Gastrocnemius medialis (tissue), 4 donors: ENCODE data around the gene SLC41A1. TPM values are rescaled to one million over a fixed set of nuclear protein-coding genes. Genes with fewer than 3 reads are reported as not detected.

Source experiments
- ATAC-seq, 2 donors: fragments of 150-250 bp; one replicate each; pipeline ENCODE4 v1.9.1; 2016
- DNase-seq, 2 donors: peaks; one replicate each; pipeline ENCODE4 v3.0.0-alpha.2; 2019
- H3K27ac ChIP-seq, 4 donors: fragments of 200-600 bp; sonication (generic); 1 replicate in 1 of 4; 2 replicates in 3 of 4; pipeline ENCODE4 v1.5.1; 2016 to 2018; ENCODE audit warnings: mild to moderate bottlenecking in 2 of 4, moderate library complexity in 1 of 4
- H3K27me3 ChIP-seq, 3 donors: fragments of 200-600 bp; sonication (generic) in 2 of 3; 1 replicate in 1 of 3; 2 replicates in 2 of 3; pipeline versions ENCODE4 v1.5.1 to v1.6.0; 2016 to 2019; ENCODE audit warnings: mild to moderate bottlenecking in 1 of 3, moderate library complexity in 1 of 3
- H3K36me3 ChIP-seq, 2 donors: fragments of 200-600 bp; sonication (generic) in 1 of 2; one replicate each; pipeline ENCODE4 v1.5.1; 2017 to 2018
- H3K4me1 ChIP-seq, 2 donors: fragments of 200-600 bp; sonication (generic) in 1 of 2; one replicate each; pipeline ENCODE4 v1.5.1; 2016 to 2017; ENCODE audit warnings: mild to moderate bottlenecking in 2 of 2
- H3K4me3 ChIP-seq, 4 donors: fragments of 200-600 bp; sonication (generic) in 3 of 4; 1 replicate in 1 of 4; 2 replicates in 3 of 4; pipeline ENCODE4 v1.5.1; 2016 to 2019; ENCODE audit warnings: mild to moderate bottlenecking in 2 of 4
- H3K9me3 ChIP-seq, 3 donors: fragments of 200-600 bp; sonication (generic) in 2 of 3; 1 replicate in 1 of 3; 2 replicates in 2 of 3; pipeline ENCODE4 v1.5.1; 2016 to 2019
- POLR2A ChIP-seq, 2 donors: fragments of 450-650 bp; IDR thresholded peaks; one replicate each; pipeline ENCODE4 v1.6.1; 2017; ENCODE audit warnings: antibody characterized with exemption in 2 of 2, mild to moderate bottlenecking in 2 of 2, moderate library complexity in 2 of 2
- in situ Hi-C, 4 donors: fragments of 200-750 bp; cut with MboI; loops; one replicate each; pipeline versions ENCODE4 v1.15.0 to v1.8.0; 2017; ENCODE audit warnings: low sequenced_read_pairs in 4 of 4
- intact Hi-C: fragments of 100-400 bp; cut with DNase I; formaldehyde crosslinking; loops from one replicate; pipeline ENCODE4 v1.15.1; 2023; ENCODE audit warnings: low total_unique reads
- total RNA-seq, 4 donors: library from RNA; depleted of rRNA; stranded (reverse); fragments of >200 nt; gene quantifications; one replicate each; pipeline versions ENCODE4 v1.1.0 to v1.2.3, GENCODE V29; 2016
- TF ChIP-seq, protein P1 (sequence below), 5 experiments: fragments of 450-650 bp in 3 of 5; fragments of 200-600 bp in 2 of 5; sonication (generic) in 2 of 5; IDR thresholded peaks in 4 of 5; conservative IDR thresholded peaks in 1 of 5; 1 replicate in 4 of 5; 2 replicates in 1 of 5; pipeline ENCODE4 v1.5.1; 2016 to 2019; ENCODE audit warnings: antibody characterized with exemption in 5 of 5, mild to moderate bottlenecking in 3 of 5, moderate library complexity in 3 of 5

SLC41A1 gene
- total RNA-seq, 4 donors from 2014 or later, result 21.5 to 39.8 (median 36.8) TPM

DNA sequence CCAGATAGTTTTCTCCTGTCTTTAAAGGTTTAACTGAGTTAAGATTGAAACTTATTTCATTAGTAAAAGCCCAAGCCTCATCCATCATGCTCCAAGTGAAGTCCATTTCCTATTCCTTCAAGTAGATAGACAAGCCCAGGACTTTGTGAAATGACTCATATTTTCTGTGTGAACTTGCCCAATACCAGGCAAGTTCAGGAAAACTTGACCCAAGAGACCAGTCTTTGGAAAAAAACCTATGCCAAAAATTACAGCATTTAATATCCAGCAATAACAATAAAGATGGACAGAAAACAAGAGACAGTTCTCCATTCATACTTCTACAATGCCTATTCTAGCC is 37.3 kb downstream of the SLC41A1 start:
- H3K4me3 ChIP-seq, result peak overlapping the region; percentile 81 to 90 (median 85)
- H3K9me3 ChIP-seq, result no peaks in the 10 kb centered on the region
- in situ Hi-C loops, result loop anchor here in 2 of 4 donors (25.0 kb wide), 2 partner anchors 137 to 337 kb away; partner anchors contain the start of gene AVPR1B (in 1 of the 2)
- no peak for DNase-seq
- H3K27ac ChIP-seq, result peak overlapping the region; percentile 65 to 77 (median 73)
- peaks cover 0 to 3% of the 10 kb centered on the region in 2 donors for H3K36me3 ChIP-seq
- H3K4me1 ChIP-seq, result peaks cover 3 to 9% of the 10 kb centered on the region in 2 donors
- intact Hi-C loops, result no loop called here
- no peaks in the 10 kb centered on the region for H3K27me3 ChIP-seq
- TF ChIP-seq, protein P1, sequence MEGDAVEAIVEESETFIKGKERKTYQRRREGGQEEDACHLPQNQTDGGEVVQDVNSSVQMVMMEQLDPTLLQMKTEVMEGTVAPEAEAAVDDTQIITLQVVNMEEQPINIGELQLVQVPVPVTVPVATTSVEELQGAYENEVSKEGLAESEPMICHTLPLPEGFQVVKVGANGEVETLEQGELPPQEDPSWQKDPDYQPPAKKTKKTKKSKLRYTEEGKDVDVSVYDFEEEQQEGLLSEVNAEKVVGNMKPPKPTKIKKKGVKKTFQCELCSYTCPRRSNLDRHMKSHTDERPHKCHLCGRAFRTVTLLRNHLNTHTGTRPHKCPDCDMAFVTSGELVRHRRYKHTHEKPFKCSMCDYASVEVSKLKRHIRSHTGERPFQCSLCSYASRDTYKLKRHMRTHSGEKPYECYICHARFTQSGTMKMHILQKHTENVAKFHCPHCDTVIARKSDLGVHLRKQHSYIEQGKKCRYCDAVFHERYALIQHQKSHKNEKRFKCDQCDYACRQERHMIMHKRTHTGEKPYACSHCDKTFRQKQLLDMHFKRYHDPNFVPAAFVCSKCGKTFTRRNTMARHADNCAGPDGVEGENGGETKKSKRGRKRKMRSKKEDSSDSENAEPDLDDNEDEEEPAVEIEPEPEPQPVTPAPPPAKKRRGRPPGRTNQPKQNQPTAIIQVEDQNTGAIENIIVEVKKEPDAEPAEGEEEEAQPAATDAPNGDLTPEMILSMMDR (IDR thresholded peaks at IDR 0.05 in 4 of 5, conservative IDR thresholded peaks at IDR 0.05 in 1 of 5), result no peak
- TF ChIP-seq POLR2A (IDR thresholded peaks at IDR 0.05), result no peak
- ATAC-seq, result peak; percentile 55 to 57

DNA sequence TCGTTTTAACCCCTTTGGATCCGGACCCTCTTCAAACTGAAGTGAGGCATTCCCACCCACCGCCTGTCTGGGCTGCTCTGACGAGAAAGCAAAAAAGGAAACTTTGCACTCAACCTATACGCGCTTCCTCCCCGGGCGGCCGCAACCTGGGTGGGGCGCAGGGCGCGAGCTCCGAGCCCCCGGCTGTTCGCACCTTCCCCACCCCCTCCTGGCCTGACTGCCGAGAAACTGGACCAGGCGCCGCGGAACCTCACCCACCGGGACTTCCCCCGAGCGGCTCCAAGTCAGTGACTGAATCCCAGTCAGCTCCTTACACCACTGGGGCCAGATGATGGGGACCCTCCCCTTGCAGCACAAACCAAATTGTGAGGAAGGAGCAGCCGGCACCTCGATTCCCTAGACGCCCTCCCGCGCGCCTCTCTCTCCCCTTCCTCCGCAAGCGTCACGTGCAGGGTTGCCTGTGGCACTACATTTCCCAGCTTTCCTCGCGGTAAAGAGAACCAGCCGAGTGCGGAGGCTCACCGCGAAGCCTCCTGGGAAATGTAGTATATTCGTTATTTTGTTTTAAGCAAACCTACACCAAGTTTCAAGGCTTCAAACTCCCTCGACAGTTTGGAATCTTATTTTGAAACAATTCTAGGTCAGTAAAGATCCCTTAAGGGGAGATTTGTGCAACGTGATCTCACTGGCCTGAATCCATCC is 37.8 kb downstream of the SLC41A1 start, which contains the start of gene RAB29:
Gene RAB29, minus strand, starts transcription at position 468 of the 702 bp plus-strand sequence. CDS start 526 bp downstream, outside the sequence.
- ATAC-seq (peak; percentile 98 to 100), DNase-seq (peak; percentile 80 to 84)
- Histone ChIP-seq H3K4me3 (peak within 1 kb of the TSS; percentile 81 to 90 (median 85)), H3K4me1 (peaks cover 3 to 9% of the 10 kb centered on the region in 2 donors), H3K36me3 (peaks cover 0 to 8% of the 10 kb centered on the region in 2 donors), H3K9me3 (no peaks in the 10 kb centered on the region), H3K27ac (peak within 1 kb of the TSS; percentile 65 to 77 (median 73)), H3K27me3 (no peaks in the 10 kb centered on the region)
- in situ Hi-C loops, result loop anchor here in 2 of 4 donors (25.0 kb wide), 2 partner anchors 137 to 337 kb away; partner anchors contain the start of gene AVPR1B (in 1 of the 2)
- TF ChIP-seq POLR2A (IDR thresholded peaks at IDR 0.05), result peak; percentile 56 to 59
- TF ChIP-seq, protein P1 (IDR thresholded peaks at IDR 0.05 in 4 of 5, conservative IDR thresholded peaks at IDR 0.05 in 1 of 5), result no peak
- intact Hi-C loops, result no loop called here

DNA sequence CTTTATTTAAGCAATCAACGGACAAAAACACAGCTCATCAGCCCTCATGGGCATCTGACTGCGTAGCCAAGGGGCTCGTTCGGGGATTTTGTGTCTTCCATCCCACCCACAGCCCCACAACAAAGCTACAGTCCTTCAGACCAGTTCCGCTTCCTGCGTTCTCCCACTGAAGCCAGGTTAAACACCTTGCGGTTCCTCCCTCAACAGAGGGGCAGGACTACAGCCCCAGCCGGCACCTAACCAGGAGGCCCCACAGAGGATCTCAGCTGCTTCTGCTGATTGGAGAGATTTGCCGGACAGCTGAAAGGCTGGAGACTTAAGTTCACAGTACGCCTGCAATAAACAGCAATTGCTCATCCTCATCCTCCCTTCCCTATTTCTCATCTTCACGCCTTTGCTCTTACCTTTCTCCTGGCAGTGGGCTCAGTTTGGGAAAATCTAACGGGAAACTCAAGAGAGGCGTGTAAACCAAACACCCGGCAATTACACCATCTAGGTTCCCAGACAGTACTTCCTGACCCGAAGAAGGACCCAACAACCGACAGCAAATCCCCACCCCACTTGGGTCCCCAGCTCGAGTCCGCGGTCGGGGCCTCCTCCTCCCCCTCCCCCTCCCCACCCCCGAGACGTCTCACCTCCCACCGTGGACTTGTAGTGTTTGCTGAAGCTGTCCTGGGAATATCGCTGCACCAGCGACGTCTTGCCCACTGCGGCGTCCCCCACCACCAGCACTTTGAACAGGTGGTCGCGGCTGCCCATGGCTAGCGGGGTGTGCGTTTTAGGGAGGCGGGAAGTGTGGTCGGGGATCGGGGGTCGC is 38.6 kb downstream of the SLC41A1 start:
- no peaks in the 10 kb centered on the region for H3K9me3 ChIP-seq
- ATAC-seq (peak; percentile 14 to 18), DNase-seq (no peak)
- intact Hi-C loops (no loop called here), in situ Hi-C loops (loop anchor here in 2 of 4 donors (25.0 kb wide), 2 partner anchors 138 to 338 kb away; partner anchors contain the start of gene AVPR1B (in 1 of the 2))
- TF ChIP-seq POLR2A (IDR thresholded peaks at IDR 0.05), result no peak
- peaks cover 0 to 16% of the 10 kb centered on the region in 2 donors for H3K36me3 ChIP-seq
- peak overlapping the region; percentile 81 to 90 (median 85) for H3K4me3 ChIP-seq
- peak overlapping the region; percentile 65 to 77 (median 73) for H3K27ac ChIP-seq
- peaks cover 3 to 9% of the 10 kb centered on the region in 2 donors for H3K4me1 ChIP-seq
- no peaks in the 10 kb centered on the region for H3K27me3 ChIP-seq

DNA sequence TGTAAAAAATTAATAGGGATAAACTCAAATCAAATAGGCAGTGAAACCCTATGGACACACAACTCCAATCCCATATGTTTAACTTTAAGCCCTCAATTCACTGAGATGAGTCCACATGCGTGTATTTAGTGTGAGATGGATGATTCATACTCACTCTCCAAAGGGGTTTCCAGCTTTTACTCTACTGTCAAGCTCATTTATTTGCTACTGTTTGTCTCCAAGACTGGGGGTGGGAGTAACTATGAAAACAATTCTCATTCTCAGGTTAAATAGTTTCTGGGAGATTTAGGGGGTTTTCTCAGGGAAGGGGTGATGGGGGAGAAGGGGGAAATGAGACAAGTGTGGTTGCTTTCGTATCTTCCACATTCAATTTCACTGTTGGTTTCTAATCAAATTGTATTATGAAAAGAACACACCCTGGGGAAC is 40.4 kb downstream of the SLC41A1 start:
- DNase-seq (no peak), ATAC-seq (no peak)
- no peaks in the 10 kb centered on the region for H3K27me3 ChIP-seq
- H3K9me3 ChIP-seq, result no peaks in the 10 kb centered on the region
- in situ Hi-C loops, result no loop called here
- intact Hi-C loops, result no loop called here
- TF ChIP-seq, protein P1 (IDR thresholded peaks at IDR 0.05 in 4 of 5, conservative IDR thresholded peaks at IDR 0.05 in 1 of 5), result no peak
- no peak for TF ChIP-seq POLR2A (IDR thresholded peaks at IDR 0.05)
- peaks cover 0 to 19% of the 10 kb centered on the region in 2 donors for H3K36me3 ChIP-seq
- no peak overlapping the region for H3K27ac ChIP-seq
- H3K4me3 ChIP-seq, result no peak overlapping the region
- peaks cover 3 to 9% of the 10 kb centered on the region in 2 donors for H3K4me1 ChIP-seq
